Kasumi-1 (cell line): ENCODE data around the gene SPCS2.

ENCODE experiments used
- DNase-seq, 2 experiments: peaks; one replicate each; lab custom pipeline; 2025; lab: John Stamatoyannopoulos, UW

SPCS2 gene

GRCh38 chr11:74948898-74949752 lies at the start of gene SPCS2, which contains the start of gene XRRA1:
Gene SPCS2 (plus strand): TSS chr11:74949266. CDS start chr11:74949286, 20 bp downstream.
Gene XRRA1 (minus strand): TSS chr11:74949091. CDS start chr11:74940878, 8,213 bp downstream.
- peak; percentile 99 for DNase-seq

- no peak for DNase-seq
Observed at GRCh38 chr11:74902342-74902741, 46.7 kb upstream of the SPCS2 start.

- DNase-seq: peak; percentile 8 to 10
Observed at GRCh38 chr11:74905326-74905725, 43.7 kb upstream of the SPCS2 start.

GRCh38 chr11:74909385-74909784 lies 39.7 kb upstream of the SPCS2 start:
- no peak for DNase-seq

- no peak for DNase-seq
Observed at GRCh38 chr11:74909812-74910211, 39.3 kb upstream of the SPCS2 start.

- DNase-seq: no peak
Observed at GRCh38 chr11:74923125-74923524, 25.9 kb upstream of the SPCS2 start.

- no peak for DNase-seq
Observed at GRCh38 chr11:74925281-74925680, 23.8 kb upstream of the SPCS2 start.

GRCh38 chr11:74926304-74927030 lies 22.6 kb upstream of the SPCS2 start:
- no peak for DNase-seq

- DNase-seq: no peak
Observed at GRCh38 chr11:74927496-74927895, 21.6 kb upstream of the SPCS2 start.

GRCh38 chr11:74929431-74930363 lies 19.4 kb upstream of the SPCS2 start:
- DNase-seq: peak; percentile 87 to 91

- DNase-seq: peak; percentile 5 to 9
Observed at GRCh38 chr11:74932169-74932568, 16.9 kb upstream of the SPCS2 start.

GRCh38 chr11:74932797-74933196 lies 16.3 kb upstream of the SPCS2 start:
- no peak for DNase-seq

GRCh38 chr11:74933765-74934164 lies 15.3 kb upstream of the SPCS2 start:
- DNase-seq: no peak

- no peak for DNase-seq
Observed at GRCh38 chr11:74935285-74935684, 13.8 kb upstream of the SPCS2 start.

GRCh38 chr11:74936087-74936486 lies 13.0 kb upstream of the SPCS2 start:
- DNase-seq: no peak

- no peak for DNase-seq
Observed at GRCh38 chr11:74936976-74937375, 12.1 kb upstream of the SPCS2 start.

GRCh38 chr11:74937696-74938475 lies 11.2 kb upstream of the SPCS2 start:
- DNase-seq: no peak

GRCh38 chr11:74941492-74941891 lies 7.6 kb upstream of the SPCS2 start:
- DNase-seq: no peak

GRCh38 chr11:74942073-74942759 lies 6.8 kb upstream of the SPCS2 start:
- no peak for DNase-seq

- peak in 1 of 2 experiments; percentile 39 for DNase-seq
Observed at GRCh38 chr11:74948546-74948897, 544 bp upstream of the SPCS2 start.

GRCh38 chr11:74949753-74950137 lies 679 bp downstream of the SPCS2 start:
- DNase-seq: peak in 1 of 2 experiments; percentile 21
